H1 (cell line): ENCODE data around the gene AAMP. TPM values are rescaled to one million over a fixed set of nuclear protein-coding genes. Genes with fewer than 3 reads are reported as not detected.

Experiments
- CTBP2 ChIP-seq: IDR thresholded peaks from 2 replicates; pipeline ENCODE4 v1.7.0; 2011; ENCODE audit warnings: borderline replicate concordance, mild to moderate bottlenecking, moderate library complexity, mixed read lengths, low read length; ENCODE audit not compliant: insufficient read depth, insufficient read length
- NRF1 ChIP-seq: IDR thresholded peaks from 2 replicates; pipeline ENCODE4 v1.6.1; 2011; ENCODE audit warnings: mild to moderate bottlenecking, low read depth, low read length, improper control_type of control experiment
- SUZ12 ChIP-seq: fragments of 200-600 bp; sonication (generic); IDR thresholded peaks from 2 replicates; pipeline ENCODE4 v1.6.1; 2012; ENCODE audit warnings: mild to moderate bottlenecking, inconsistent platforms, low read length, moderate library complexity, mixed read lengths
- TAF7 ChIP-seq: optimal IDR thresholded peaks from 2 replicates; pipeline ENCODE3; 2011; ENCODE audit warnings: low read depth, mild to moderate bottlenecking, inconsistent platforms, low read length, moderate library complexity, borderline replicate concordance
- polyA plus RNA-seq, 7 experiments: library from polyadenylated mRNA; depleted of rRNA in 3 of 7; stranded (reverse) in 5 of 7; unstranded in 2 of 7; fragments of >200 nt in 5 of 7; fragments of 200-250 nt in 2 of 7; gene quantifications; 1 replicate in 5 of 7; 2 replicates in 1 of 7; 4 replicates in 1 of 7; pipeline versions ENCODE4 v1.2.1 to v1.2.3, GENCODE V29; 2011 to 2013; ENCODE audit warnings: missing spikeins in 2 of 7, mixed read lengths in 2 of 7
- total RNA-seq: library from RNA; stranded (reverse); fragmentation: NEBNext Ultra II Directional; extraction: Animal tissue kit (Norgen Biotek cat#: 25700); gene quantifications from 2 replicates; pipeline ENCODE4 v1.2.1, GENCODE V29; 2021
- TF ChIP-seq, protein P1 (sequence below): fragments of 300-600 bp; sonication (generic); IDR thresholded peaks from 2 replicates; pipeline ENCODE4 v1.7.1; 2012; ENCODE audit warnings: low read length, moderate library complexity, mild to moderate bottlenecking, inconsistent platforms; ENCODE audit not compliant: insufficient replicate concordance

Gene AAMP
- total and polyA plus RNA-seq, 2 of the 8 experiments (the other 6 are each of a cell fraction or from before 2014, with no cell fraction given): 119 to 125 TPM

GRCh38 chr2:218273908-218274249 lies 3.9 kb upstream of the AAMP start (continued):
- TF ChIP-seq, protein P1, sequence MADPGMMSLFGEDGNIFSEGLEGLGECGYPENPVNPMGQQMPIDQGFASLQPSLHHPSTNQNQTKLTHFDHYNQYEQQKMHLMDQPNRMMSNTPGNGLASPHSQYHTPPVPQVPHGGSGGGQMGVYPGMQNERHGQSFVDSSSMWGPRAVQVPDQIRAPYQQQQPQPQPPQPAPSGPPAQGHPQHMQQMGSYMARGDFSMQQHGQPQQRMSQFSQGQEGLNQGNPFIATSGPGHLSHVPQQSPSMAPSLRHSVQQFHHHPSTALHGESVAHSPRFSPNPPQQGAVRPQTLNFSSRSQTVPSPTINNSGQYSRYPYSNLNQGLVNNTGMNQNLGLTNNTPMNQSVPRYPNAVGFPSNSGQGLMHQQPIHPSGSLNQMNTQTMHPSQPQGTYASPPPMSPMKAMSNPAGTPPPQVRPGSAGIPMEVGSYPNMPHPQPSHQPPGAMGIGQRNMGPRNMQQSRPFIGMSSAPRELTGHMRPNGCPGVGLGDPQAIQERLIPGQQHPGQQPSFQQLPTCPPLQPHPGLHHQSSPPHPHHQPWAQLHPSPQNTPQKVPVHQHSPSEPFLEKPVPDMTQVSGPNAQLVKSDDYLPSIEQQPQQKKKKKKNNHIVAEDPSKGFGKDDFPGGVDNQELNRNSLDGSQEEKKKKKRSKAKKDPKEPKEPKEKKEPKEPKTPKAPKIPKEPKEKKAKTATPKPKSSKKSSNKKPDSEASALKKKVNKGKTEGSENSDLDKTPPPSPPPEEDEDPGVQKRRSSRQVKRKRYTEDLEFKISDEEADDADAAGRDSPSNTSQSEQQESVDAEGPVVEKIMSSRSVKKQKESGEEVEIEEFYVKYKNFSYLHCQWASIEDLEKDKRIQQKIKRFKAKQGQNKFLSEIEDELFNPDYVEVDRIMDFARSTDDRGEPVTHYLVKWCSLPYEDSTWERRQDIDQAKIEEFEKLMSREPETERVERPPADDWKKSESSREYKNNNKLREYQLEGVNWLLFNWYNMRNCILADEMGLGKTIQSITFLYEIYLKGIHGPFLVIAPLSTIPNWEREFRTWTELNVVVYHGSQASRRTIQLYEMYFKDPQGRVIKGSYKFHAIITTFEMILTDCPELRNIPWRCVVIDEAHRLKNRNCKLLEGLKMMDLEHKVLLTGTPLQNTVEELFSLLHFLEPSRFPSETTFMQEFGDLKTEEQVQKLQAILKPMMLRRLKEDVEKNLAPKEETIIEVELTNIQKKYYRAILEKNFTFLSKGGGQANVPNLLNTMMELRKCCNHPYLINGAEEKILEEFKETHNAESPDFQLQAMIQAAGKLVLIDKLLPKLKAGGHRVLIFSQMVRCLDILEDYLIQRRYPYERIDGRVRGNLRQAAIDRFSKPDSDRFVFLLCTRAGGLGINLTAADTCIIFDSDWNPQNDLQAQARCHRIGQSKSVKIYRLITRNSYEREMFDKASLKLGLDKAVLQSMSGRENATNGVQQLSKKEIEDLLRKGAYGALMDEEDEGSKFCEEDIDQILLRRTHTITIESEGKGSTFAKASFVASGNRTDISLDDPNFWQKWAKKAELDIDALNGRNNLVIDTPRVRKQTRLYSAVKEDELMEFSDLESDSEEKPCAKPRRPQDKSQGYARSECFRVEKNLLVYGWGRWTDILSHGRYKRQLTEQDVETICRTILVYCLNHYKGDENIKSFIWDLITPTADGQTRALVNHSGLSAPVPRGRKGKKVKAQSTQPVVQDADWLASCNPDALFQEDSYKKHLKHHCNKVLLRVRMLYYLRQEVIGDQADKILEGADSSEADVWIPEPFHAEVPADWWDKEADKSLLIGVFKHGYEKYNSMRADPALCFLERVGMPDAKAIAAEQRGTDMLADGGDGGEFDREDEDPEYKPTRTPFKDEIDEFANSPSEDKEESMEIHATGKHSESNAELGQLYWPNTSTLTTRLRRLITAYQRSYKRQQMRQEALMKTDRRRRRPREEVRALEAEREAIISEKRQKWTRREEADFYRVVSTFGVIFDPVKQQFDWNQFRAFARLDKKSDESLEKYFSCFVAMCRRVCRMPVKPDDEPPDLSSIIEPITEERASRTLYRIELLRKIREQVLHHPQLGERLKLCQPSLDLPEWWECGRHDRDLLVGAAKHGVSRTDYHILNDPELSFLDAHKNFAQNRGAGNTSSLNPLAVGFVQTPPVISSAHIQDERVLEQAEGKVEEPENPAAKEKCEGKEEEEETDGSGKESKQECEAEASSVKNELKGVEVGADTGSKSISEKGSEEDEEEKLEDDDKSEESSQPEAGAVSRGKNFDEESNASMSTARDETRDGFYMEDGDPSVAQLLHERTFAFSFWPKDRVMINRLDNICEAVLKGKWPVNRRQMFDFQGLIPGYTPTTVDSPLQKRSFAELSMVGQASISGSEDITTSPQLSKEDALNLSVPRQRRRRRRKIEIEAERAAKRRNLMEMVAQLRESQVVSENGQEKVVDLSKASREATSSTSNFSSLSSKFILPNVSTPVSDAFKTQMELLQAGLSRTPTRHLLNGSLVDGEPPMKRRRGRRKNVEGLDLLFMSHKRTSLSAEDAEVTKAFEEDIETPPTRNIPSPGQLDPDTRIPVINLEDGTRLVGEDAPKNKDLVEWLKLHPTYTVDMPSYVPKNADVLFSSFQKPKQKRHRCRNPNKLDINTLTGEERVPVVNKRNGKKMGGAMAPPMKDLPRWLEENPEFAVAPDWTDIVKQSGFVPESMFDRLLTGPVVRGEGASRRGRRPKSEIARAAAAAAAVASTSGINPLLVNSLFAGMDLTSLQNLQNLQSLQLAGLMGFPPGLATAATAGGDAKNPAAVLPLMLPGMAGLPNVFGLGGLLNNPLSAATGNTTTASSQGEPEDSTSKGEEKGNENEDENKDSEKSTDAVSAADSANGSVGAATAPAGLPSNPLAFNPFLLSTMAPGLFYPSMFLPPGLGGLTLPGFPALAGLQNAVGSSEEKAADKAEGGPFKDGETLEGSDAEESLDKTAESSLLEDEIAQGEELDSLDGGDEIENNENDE: no peak
- no peak for TF ChIP-seq TAF7
- no peak for TF ChIP-seq CTBP2
- no peak for TF ChIP-seq SUZ12
- no peak for TF ChIP-seq NRF1
